Measurements from ENCODE around the gene HPDL. TPM values are rescaled to one million over a fixed set of nuclear protein-coding genes. Genes with fewer than 3 reads are reported as not detected.

HPDL gene
- polyA plus RNA-seq, 2 of the 4 experiments (the other 2 are of a cell fraction), result 0.80 to 2.8 TPM

- TF ChIP-seq POLR2A (IDR thresholded peaks at IDR 0.05; ENCODE audit: low read length), result no peak
- TF ChIP-seq HOXB13 (CRISPR knock-in tag; IDR thresholded peaks at IDR 0.05; ENCODE audit: low read depth), result no peak
- no peak for TF ChIP-seq PBX3 (IDR thresholded peaks at IDR 0.05)
- no peak for TF ChIP-seq KDM1A (IDR thresholded peaks at IDR 0.05; ENCODE audit: low read depth)
- TF ChIP-seq FOXS1 (CRISPR knock-in tag; IDR thresholded peaks at IDR 0.05), result no peak
- ChIA-PET POLR2A (interaction anchor here (1.7 kb wide), 1 partner anchor 35 kb away, joined by 3 read pairs; the partner anchor contains the start of genes MUTYH and TOE1), CTCF (interaction anchor here (17.3 kb wide), 1 partner anchor 293 kb away, joined by 488 read pairs; the partner anchor contains the start of genes HECTD3 and UROD)
- Histone ChIP-seq H3K4me2 (no peak overlapping the region), H3K4me3 (no peak overlapping the region), H3K9me3 (no peaks in the 10 kb centered on the region), H3K27ac (no peak overlapping the region), H3K4me1 (peaks cover 7% of the 10 kb centered on the region)
- WGBS (ENCODE audit: missing lambda C conversion rate), result 90% methylated on average over 10 of the region's 10 CpGs
- no peak for FAIRE-seq
- ATAC-seq, result no peak
- no peak for DNase-seq (ENCODE audit: low read depth in 1 of 2, low spot score in 1 of 2)
Observed at GRCh38 chr1:45305231-45305630, 21.5 kb upstream of the HPDL start.

GRCh38 chr1:45306319-45306718 lies 20.4 kb upstream of the HPDL start:
- WGBS (ENCODE audit: missing lambda C conversion rate), result 72% methylated on average over 8 of the region's 8 CpGs
- H3K4me2 ChIP-seq, result no peak overlapping the region
- CTCF ChIA-PET, result interaction anchor here (17.3 kb wide), 1 partner anchor 294 kb away, joined by 488 read pairs; the partner anchor contains the start of genes HECTD3 and UROD

GRCh38 chr1:45306905-45307304 lies 19.8 kb upstream of the HPDL start:
- no peak for DNase-seq (ENCODE audit: low read depth in 1 of 2, low spot score in 1 of 2)
- ChIA-PET CTCF (interaction anchor here (17.3 kb wide), 1 partner anchor 295 kb away, joined by 488 read pairs; the partner anchor contains the start of genes HECTD3 and UROD), POLR2A (no interaction called here)
- FAIRE-seq, result no peak
- no peak for TF ChIP-seq NFE2L2 (conservative IDR thresholded peaks at IDR 0.05; ENCODE audit: low read length)
- TF ChIP-seq SMC3 (IDR thresholded peaks at IDR 0.05), result no peak
- no peak for TF ChIP-seq EHMT2 (IDR thresholded peaks at IDR 0.05; ENCODE audit: low read depth)
- TF ChIP-seq CTCF (IDR thresholded peaks at IDR 0.05), result no peak
- no peak for TF ChIP-seq KDM5A (IDR thresholded peaks at IDR 0.05)
- no peak for TF ChIP-seq ZNF302 (CRISPR knock-in tag; IDR thresholded peaks at IDR 0.05)
- TF ChIP-seq RARB (CRISPR knock-in tag; IDR thresholded peaks at IDR 0.05), result no peak
- TF ChIP-seq ZSCAN20 (CRISPR knock-in tag; IDR thresholded peaks at IDR 0.05), result no peak
- no peak for TF ChIP-seq POLR2AphosphoS2 (conservative IDR thresholded peaks at IDR 0.05; ENCODE audit: low read length)
- no peak for TF ChIP-seq BHLHE40 (IDR thresholded peaks at IDR 0.05; ENCODE audit: low read depth, low read length)
- H3K4me1 ChIP-seq, result peaks cover 7% of the 10 kb centered on the region
- no peak overlapping the region for H3K4me2 ChIP-seq
- H3K27ac ChIP-seq, result no peak overlapping the region
- WGBS (ENCODE audit: missing lambda C conversion rate), result 43% methylated on average over 3 of the region's 3 CpGs
- no peak overlapping the region for H3K4me3 ChIP-seq
- no peaks in the 10 kb centered on the region for H3K9me3 ChIP-seq
- no peak for ATAC-seq

More at GRCh38 chr1:45306319-45306718, 20.4 kb upstream of the HPDL start:
- Histone ChIP-seq H3K4me1 (peaks cover 7% of the 10 kb centered on the region), H3K27ac (no peak overlapping the region), H3K4me3 (no peak overlapping the region), H3K9me3 (no peaks in the 10 kb centered on the region)
- DNase-seq (ENCODE audit: low read depth in 1 of 2, low spot score in 1 of 2) (no peak), ATAC-seq (no peak), FAIRE-seq (no peak)
- POLR2A ChIA-PET, result no interaction called here
- TF ChIP-seq RAD21 (conservative IDR thresholded peaks at IDR 0.05 in 1 of 2, IDR thresholded peaks at IDR 0.05 in 1 of 2) (no peak), RFX5 (IDR thresholded peaks at IDR 0.05) (no peak), PHF8 (IDR thresholded peaks at IDR 0.05; ENCODE audit: borderline replicate concordance, low read depth) (no peak), ZC3H11A (IDR thresholded peaks at IDR 0.05) (no peak), JUN (IDR thresholded peaks at IDR 0.05) (no peak), HOXB5 (CRISPR knock-in tag; IDR thresholded peaks at IDR 0.05) (no peak)
